NCI-H1092 treated with DMSO at 0.1 percent for 48 hours (cell line): ENCODE results near the gene GPR85.
A peak's percentile ranks its signal among the peaks of the same experiment; 100 is the strongest.
"Not testable (repeated sequence)": the region's sequence is repeated elsewhere in the genome, so short reads cannot be mapped to it uniquely, and the experiment has no call there.

Source experiments
- DNase-seq: peaks from one replicate; lab custom pipeline; 2025; lab: John Stamatoyannopoulos, UW

GPR85 gene, protein sequence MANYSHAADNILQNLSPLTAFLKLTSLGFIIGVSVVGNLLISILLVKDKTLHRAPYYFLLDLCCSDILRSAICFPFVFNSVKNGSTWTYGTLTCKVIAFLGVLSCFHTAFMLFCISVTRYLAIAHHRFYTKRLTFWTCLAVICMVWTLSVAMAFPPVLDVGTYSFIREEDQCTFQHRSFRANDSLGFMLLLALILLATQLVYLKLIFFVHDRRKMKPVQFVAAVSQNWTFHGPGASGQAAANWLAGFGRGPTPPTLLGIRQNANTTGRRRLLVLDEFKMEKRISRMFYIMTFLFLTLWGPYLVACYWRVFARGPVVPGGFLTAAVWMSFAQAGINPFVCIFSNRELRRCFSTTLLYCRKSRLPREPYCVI

DNA sequence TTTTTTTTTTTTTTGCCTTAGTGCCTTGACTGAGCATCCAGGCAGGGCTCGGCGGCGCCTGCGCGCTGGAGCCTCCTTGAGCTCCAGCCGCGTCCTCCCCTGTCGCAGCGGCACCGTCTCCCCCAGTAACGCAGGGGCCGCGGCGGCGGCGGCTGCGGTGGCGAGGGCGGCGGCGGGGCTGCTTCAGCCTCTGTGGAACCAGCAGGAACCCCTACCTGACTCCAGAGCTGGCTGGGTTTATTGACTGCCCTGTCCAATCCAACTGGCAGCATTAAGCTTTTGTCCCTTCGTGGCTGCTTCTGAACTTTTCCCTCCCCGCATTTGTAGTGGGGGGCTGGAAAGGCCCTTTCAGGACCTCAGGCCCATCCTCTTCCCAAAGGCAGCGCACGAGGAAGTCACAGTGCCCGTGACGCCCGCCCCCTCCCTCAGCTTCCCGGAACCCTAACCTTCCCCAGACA lies at the start of gene GPR85:
Gene GPR85 (minus strand): TSS at position 397 of the 458 bp plus-strand sequence. CDS start 2,106 bp downstream, outside the sequence.
- peak; percentile 79 for DNase-seq

DNA sequence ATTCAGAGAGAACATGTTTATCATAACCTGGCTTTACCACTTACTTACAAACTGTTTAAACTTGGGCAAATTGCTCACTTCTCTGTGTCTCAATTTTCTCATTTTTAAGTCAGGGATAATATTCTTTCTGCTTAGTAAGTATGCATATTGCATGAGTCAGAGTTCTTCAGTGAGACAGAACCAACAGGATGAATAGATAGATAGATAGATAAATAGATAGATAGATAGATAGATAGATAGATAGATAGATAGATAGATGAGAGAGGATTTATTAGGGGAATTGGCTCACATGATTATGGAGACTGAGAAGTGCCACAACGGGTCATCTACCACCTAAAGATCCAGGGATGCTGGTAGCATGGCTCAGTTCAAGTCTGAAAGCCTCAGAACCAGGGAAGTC lies 47.4 kb upstream of the GPR85 start:
- no peak for DNase-seq

DNA sequence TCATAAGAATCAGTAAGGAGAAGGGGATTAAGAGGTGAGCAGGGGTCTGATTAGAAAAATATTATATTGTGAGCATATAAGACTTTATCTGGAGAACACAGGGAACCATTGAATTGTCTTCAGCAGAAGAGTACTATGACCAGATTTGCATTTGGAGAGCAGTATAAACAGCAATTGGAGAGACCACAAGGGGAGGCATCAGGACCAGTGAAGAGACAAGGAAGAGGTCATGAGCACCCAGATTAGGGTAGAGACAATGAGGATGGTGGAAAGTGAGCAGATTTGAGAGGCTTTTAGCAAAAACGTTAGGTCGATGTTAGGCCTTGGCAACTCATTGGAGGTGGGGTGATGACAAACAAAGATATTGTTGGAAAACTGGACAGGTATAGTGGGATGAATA lies 44.7 kb upstream of the GPR85 start:
- DNase-seq: no peak

- no peak for DNase-seq
These were observed 41.4 kb upstream of the GPR85 start for GRCh38 chr7:113128031-113128430.

GRCh38 chr7:113125728-113126127 lies 39.1 kb upstream of the GPR85 start:
- DNase-seq: no peak

- no peak for DNase-seq
These were observed 36.1 kb upstream of the GPR85 start for GRCh38 chr7:113122744-113123143.

- no peak for DNase-seq
These were observed 34.0 kb upstream of the GPR85 start for GRCh38 chr7:113120647-113121046.

- DNase-seq: no peak
These were observed 32.8 kb upstream of the GPR85 start for GRCh38 chr7:113119429-113119828.

DNA sequence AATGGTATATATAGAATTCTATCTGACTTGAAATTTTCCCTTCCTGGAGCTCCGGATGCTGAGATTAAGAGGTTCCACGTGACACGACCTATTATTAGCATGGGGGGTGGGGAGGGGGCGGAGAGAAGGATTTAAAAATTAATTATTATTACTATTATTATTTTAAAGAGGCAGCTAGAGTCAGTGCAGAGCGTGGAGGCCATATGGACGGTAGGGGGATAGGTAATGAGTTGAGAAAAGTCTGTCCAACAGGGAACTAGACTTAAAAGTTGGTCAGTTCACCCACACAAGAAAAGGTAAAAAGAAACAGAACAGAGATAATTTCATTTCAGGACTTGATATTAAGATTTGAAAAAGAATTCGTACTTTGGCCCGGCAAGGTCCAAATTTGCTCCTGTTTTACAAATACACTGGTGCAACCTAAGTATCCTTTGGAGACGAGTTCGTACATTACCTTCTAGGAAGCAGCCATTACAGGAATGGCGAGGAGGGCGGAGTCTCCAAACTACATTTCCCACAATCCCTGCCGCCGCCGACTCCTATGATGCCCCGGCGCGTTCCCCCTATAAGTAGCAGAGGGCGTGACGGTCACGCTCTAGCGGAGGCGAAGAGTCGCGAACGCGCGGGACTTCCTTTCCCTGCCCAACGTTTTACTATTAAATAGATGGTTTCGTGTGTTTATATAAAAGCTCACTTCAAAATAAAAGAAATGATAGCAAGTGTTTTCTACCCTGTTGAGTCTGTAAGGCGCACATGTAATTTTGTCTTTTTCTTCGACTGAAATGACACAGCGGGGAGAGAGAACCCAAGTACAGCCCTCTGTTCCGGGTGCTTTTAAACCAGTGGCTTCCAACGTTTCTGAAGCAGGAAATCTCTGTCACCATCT lies 31.7 kb upstream of the GPR85 start, which contains the start of gene SMIM30:
Gene SMIM30 (minus strand): TSS at position 481 of the 886 bp plus-strand sequence. CDS start 976 bp downstream, outside the sequence.
- DNase-seq: peak; percentile 96

DNA sequence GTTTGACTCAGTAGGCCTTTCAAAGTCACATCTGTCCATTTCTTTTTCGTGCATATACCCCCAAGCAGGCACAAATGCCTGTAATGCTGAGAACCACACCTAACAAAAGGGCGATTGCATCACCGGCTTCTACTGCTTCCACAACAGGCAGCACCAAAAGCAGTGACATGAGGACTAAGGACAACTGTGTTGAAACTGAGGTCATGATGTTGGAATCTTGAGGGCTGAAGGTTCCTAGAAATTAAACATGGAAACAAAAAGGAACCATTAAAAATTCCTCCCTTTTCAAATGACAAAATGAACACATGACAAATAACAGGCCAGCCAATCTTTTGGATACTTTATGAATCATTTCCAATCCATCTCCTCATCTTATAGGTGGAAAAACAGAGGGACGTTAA lies 30.7 kb upstream of the GPR85 start:
- DNase-seq: not testable (repeated sequence)

- DNase-seq: no peak
These were observed 27.3 kb upstream of the GPR85 start for GRCh38 chr7:113113912-113114311.

DNA sequence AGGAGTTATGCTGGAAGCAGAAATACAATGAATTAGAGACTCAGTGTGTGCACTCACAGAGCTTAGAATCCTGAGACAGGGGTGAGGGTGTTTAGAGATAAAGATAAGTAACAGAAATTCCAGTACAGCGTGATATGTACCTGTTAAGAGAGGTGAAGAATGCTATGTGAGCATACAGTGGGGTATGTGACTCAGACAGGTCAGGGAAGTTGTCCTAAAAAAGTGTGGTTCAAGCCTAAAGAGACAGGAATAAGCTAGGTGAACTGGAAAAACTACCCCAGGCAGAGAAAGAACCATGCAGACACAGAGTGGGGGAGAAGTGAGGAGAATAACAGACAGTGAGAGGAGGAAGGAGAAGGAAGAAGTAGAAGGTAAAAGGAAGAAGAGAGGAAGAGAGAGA lies 23.1 kb upstream of the GPR85 start:
- no peak for DNase-seq

- peak; percentile 37 for DNase-seq
These were observed 13.5 kb upstream of the GPR85 start for GRCh38 chr7:113100121-113100603.

DNA sequence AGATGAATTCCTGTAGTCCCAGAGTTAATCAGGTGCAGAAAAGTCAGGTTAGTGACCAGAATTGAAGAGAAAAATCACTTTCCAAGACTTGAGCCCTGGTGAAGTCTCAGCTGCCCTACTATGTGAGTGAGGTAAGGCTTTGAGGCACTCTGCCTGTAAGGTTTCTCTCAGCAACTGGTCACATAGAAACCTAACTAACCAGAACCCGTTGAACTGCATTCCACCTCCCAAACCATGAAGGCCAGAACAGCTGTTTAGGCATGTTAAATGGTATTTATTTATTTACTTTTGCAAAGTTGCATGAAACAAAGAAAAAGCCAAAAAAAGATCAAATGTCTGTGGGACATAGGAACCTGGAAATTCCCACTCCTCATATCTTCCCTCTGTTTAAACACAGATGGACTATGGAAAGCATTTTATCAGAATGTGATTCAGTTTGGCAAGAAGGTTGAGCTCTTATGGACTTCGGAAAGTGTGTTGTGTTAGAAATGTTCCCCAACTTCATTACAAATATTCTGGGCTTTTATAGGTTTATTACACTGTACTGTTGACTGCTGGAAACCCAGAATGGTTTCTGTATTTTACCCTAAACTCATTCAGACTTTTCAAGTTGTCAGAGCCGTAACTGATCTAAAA lies 12.8 kb upstream of the GPR85 start:
- no peak for DNase-seq

GRCh38 chr7:113094517-113095249 lies 8.1 kb upstream of the GPR85 start:
- DNase-seq: no peak

DNA sequence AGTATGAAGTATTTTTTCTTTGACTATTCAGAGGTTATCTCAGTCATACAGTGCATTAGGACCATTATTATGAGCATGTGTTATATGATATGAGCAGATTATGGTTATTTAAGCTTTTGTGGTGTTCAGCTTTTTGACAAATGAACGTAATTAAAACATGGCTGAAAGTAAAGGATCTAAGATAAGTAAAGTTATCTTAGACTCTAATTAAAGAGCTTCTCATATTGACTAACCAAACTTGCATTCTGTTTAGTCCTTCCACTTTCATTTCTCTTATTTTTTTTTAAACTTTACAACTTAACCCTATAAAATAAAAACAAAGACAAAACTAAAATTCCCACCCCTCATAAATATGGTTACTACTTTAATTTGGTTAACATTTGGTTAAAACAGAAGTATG lies 6.9 kb upstream of the GPR85 start:
- DNase-seq: no peak

GRCh38 chr7:113092762-113093161 lies 6.1 kb upstream of the GPR85 start:
- DNase-seq: no peak

GRCh38 chr7:113087071-113087998 lies 708 bp upstream of the GPR85 start:
- DNase-seq: peak; percentile 12

DNA sequence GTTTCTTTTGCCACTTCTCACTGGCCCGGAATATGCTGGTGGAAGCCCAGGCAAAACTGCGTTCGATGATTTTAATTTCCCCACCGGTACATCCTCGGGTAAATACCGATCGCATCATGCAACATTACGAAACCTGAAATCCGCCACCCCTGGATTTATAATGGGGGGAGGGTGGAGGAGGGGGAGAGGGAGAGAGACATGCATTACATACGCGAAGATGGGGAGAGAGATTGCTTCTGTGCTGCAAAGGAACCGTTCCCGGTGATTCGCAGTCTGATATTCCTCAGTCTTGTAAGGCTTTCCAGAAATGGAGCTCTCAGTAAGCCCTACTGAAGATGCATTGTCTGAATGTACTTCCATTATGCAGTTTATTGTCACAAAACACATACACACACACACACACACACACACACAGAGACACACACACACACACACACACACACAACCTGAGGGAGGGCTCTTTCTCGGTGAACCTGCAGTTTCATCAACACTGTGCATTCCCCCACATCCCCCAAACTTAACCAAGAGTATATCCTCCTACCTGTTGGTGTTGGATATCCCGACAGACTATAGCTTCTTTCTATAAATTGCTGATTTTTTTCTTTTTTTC lies 741 bp downstream of the GPR85 start:
- DNase-seq: peak; percentile 44
